HG02588 (cell line): ENCODE results near the gene CLEC20A.
"Not testable (repeated sequence)": the region's sequence is repeated elsewhere in the genome, so short reads cannot be mapped to it uniquely, and the experiment has no call there.

ENCODE experiments used
- ATAC-seq: cut with Tn5 transposase; IDR thresholded peaks from one replicate; pipeline ENCODE4 v1.9.1; 2021; ENCODE audit warnings: mild to moderate bottlenecking, moderate library complexity; ENCODE audit not compliant: unreplicated experiment

The CLEC20A gene

GRCh38 chr1:178529364-178530036, 32.7 kb upstream of the CLEC20A start:
- no peak for ATAC-seq

DNA sequence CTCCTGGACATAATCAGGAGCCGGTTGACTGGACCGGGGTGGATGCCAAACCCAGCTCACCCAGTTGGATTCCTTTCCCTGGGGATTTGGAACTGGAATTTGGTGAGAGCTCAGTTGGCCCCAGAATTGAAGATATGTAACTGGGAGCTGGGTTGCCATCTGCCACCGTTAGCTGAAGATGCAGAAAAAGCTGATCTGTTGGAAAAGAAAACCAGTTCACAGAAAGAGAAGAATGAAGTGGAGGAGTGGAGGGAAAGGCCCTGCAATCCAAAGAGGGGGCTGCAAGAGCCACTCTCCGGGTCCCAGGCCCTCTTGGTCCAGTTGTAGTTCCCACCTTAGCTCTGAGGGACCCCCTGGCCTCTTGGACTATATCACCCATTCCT, 32.2 kb upstream of the CLEC20A start:
- no peak for ATAC-seq

DNA sequence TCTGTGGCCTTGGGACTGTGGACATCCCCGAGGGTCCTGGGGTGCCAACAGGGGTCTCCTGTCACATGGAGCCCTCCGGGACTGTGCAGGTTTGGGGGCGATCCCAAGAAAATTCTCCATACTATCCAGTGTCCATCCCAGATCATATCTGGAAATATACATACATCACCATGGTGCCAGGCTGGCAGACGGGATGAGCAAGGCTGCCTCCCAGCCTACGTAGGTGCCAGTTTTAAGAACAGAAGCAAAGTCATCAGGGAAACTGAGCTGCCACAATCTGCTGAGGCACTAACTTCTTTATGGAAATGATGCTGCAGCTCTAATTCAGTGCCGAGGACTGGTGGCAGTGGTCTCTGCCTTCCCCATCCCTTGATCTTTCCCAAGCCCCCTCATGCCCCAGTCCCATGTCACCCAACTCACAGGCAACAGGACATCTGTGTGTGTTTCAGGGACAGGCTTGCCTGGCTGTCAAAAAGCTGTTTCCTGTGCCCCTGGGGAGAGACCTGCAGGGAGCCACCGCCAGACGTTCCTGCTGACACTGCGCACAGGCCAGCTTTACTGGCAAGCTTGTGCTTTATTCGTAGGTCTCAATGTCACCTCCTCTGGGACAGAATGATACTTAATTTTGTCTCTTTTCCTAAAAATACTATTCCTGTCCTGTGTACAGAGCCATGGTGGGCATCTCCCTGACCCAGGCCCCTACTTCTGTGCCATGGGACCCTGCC, 31.6 kb upstream of the CLEC20A start:
- ATAC-seq, result no peak

- no peak for ATAC-seq
These were observed 30.4 kb upstream of the CLEC20A start for GRCh38 chr1:178527117-178527516.

DNA sequence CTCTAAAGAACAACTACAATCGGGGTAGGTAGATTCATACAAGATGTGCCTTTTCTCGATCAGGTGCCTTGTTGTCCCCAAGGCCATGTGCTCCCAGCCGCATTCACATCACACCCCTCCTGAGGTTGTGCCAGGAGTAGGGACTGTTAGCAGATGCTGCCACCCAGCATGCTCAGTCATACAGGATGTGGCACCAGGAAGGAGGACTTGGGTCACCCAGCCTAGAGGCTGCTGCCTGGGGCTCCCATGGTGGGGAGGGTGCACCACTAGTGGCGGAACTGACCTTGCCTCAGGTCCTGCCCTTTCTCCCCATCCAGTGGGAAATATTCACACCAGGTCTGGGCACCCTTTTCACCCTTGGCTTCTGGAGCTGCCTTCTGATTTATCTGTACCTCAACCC, 24.5 kb upstream of the CLEC20A start:
- no peak for ATAC-seq

DNA sequence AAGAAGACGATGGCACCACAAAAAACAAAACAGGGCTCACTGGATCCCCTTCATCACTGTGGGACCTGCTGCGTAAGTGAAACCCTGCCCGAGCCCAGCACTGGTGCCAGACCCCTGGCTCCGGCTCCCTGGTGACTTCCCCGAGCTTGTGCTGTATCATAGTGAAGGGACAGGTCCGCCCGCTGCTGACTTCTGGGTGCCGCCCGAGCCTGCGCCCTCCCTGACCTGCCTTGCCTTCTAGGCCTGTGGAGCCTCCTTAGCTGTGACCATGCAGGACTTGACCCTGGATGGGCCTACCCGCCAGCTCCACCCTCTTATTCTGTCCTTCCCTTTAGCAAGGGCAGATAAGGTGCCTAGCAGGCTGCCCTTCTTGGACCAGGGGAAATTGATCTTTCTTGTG, 24.0 kb upstream of the CLEC20A start:
- no peak for ATAC-seq

DNA sequence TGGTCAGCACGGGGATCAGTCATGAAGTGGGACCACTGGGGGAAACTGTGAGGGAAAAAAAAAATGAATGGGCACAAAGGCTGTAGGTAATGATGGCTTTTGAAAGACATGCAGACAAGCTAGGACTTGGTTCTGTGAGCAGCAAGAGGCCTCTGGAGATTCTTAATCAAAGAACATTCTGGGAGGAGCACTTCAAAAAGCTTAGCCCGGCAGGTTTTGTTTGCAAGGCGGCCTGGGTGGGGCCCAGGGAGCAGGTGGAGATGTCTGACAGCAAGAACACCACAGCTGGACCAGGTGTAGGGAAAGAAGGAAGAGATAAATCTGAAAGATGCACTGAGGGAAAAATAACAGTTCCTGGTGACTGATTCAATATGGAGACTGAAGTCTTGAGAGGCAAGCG, 22.1 kb upstream of the CLEC20A start:
- no peak for ATAC-seq

DNA sequence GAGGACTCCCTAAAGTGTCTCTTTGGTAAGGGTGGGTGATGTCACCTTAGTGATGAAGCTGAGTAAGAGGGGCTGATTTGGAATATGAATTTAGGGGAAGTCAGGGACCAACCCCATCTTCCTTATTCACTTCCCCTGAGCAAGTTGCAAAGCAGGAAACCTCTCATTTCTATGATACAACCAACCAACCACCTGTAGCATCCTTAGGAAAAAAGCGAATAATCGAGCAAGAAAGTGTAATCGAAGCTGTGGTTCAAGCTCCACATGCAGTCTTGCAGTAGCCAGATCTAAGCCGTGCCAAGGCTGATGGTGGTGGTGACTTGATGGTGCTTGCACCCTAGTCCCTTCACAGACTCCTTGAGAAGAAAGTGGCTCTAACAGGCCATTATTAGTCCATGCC, 19.3 kb upstream of the CLEC20A start:
- no peak for ATAC-seq

- ATAC-seq, result no peak
These were observed 16.7 kb upstream of the CLEC20A start for GRCh38 chr1:178513278-178513983.

DNA sequence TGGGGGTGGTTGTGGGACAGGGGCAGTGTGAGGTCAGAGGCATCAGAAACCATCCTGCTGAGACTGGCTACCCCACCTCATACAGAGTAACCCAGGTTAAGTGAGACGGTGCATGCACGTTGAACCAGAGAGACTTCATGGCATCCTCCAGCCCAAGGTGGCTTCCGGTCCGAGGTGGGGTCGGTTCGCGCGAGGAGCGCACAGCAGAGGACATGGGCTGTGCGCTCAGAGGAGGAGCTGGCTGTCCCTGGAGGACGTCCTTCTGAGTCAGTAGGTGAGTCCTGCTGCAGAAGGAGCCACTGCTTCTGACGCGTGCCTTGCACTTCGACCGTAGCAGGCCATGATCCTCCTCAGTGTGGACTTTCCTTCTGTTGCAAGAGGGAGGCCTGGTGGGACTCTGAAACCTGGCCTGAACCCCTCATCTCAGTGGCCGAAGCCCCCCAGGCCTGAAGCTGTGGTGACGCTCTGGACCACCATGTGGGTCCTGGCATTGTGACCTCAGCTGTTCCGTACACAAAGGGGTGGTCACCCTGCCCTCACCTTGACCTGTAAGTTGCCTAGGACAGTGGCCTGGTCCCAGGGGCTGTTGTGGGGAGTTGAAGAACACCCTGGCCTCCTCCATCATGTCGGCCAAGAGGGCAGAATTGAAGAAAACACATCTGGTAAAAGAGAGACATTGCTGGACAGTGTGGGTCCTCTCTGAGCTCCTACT, 16.0 kb upstream of the CLEC20A start, which contains the start of gene TEX35:
Gene TEX35 (plus strand): TSS at position 544 of the 712 bp plus-strand sequence. CDS start 80 bp downstream, at position 624.
- ATAC-seq, result no peak

DNA sequence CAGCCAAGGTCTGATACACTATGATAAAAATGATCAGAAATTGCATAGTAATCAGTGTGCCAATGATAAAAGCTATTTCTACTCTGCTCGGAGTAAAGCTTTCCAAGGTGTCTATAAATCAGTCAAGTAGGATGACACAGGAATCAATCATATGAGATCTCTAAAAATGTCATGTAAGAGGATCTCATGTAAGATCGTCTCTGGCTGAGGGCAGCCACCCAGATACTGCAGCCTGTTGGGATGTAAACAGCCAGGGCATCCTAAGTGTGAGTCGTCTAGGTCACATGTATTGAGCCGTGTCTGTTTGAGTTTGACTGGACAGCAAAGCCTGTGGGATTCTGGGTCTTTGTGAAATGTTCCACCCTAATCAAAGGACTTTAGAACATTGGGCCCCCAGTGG, 13.4 kb upstream of the CLEC20A start:
- ATAC-seq, result no peak

GRCh38 chr1:178509414-178510007, 12.7 kb upstream of the CLEC20A start:
- no peak for ATAC-seq

GRCh38 chr1:178506669-178507068, 9.9 kb upstream of the CLEC20A start:
- ATAC-seq, result no peak

GRCh38 chr1:178506177-178506576, 9.4 kb upstream of the CLEC20A start:
- no peak for ATAC-seq

DNA sequence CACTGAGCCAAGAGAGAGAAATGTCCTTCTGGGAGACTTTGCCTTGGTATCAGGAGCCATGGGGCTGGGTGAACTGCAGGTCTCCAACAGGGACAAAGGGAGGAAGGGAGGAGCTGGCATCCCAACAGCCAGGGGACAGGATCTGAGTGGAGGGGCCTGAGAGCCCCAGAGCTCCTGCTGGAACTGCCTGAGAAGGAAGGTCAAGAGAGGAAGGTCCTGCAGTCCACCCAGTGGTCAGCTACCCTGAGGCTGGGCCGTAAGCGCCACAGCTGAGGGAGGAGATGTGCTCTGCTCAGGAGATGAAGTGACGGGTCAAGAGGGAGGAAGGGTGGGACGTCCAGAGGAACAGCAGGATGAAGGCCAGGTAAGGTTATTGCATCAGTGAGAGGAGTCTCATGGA, 7.5 kb upstream of the CLEC20A start:
- ATAC-seq, result no peak

- ATAC-seq, result no peak
These were observed 7.1 kb upstream of the CLEC20A start for GRCh38 chr1:178503849-178504248.

GRCh38 chr1:178503316-178503715, 6.6 kb upstream of the CLEC20A start:
- not testable (repeated sequence) for ATAC-seq

DNA sequence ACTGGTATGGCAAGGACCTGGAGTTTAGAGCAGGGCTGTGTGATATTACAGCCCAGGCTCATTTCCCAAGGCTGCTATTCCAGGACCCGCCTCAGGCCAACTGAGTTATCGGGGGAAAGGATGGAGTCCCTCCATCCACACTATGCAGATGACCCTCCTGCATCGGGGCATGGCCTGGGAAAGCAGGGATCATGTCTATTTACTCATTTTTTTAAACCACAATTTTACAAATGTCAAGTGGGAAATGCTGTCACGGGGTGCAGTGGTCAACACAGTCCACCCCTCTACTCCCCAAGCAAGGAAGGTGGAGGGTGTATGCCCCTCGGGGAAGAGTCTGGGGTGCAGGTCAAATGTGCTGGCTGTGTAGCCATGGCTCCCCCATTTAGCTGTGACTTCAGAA, 6.1 kb upstream of the CLEC20A start:
- ATAC-seq, result no peak

DNA sequence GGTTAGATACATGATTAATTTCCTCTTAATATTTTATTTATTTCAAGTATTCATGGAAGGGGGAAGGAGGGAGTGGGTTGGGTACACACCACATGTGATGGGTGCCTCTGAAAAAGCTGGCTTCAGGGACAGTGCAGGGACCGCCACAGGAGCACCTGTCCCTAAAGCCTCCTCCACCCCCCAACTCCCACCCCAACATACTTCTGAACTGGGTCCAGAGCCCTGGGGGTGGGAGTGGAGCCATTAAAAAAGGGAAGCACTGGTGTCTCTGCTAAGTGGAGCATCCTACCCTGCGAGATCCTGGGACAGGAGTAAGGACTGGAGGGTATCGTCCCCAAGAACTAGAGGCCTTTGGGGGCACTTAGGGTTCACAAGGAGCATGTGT, 5.6 kb upstream of the CLEC20A start:
- no peak for ATAC-seq

GRCh38 chr1:178501705-178502329, 5.1 kb upstream of the CLEC20A start:
- ATAC-seq, result peak; percentile 72
